HFF-Myc (cell line): Measurements from ENCODE around the gene DENND2A.

ENCODE experiments used
- DNase-seq: peaks from one replicate; pipeline ENCODE4 v3.0.0-alpha.2; 2011; ENCODE audit warnings: low read depth; ENCODE audit errors: extremely low read depth
- H3K4me3 ChIP-seq: replicated peaks from 2 replicates; pipeline ENCODE4 v1.5.1; 2011; ENCODE audit warnings: low read depth, mild to moderate bottlenecking, control low read depth, low read length
- CTCF ChIP-seq: IDR thresholded peaks from 2 replicates; pipeline ENCODE4 v1.5.1; 2012; ENCODE audit warnings: mild to moderate bottlenecking, low read depth, low read length, control low read depth; ENCODE audit errors: missing control alignments

Gene DENND2A

GRCh38 chr7:140611641-140612040 is 29.0 kb downstream of the DENND2A start:
- no peak for TF ChIP-seq CTCF
- no peak for DNase-seq
- H3K4me3 ChIP-seq: no peak overlapping the region

GRCh38 chr7:140610204-140611165 is 30.1 kb downstream of the DENND2A start:
- DNase-seq: no peak
- no peak for TF ChIP-seq CTCF
- no peak overlapping the region for H3K4me3 ChIP-seq

GRCh38 chr7:140609646-140610045 is 31.0 kb downstream of the DENND2A start:
- TF ChIP-seq CTCF: no peak
- no peak for DNase-seq
- H3K4me3 ChIP-seq: no peak overlapping the region

GRCh38 chr7:140607441-140607989 is 33.1 kb downstream of the DENND2A start:
- no peak overlapping the region for H3K4me3 ChIP-seq
- no peak for TF ChIP-seq CTCF
- DNase-seq: no peak

- no peak overlapping the region for H3K4me3 ChIP-seq
- no peak for DNase-seq
- no peak for TF ChIP-seq CTCF
Observed at GRCh38 chr7:140605337-140605736, 35.3 kb downstream of the DENND2A start.

GRCh38 chr7:140604760-140605159 is 35.9 kb downstream of the DENND2A start:
- no peak overlapping the region for H3K4me3 ChIP-seq
- no peak for TF ChIP-seq CTCF
- no peak for DNase-seq
